Breast epithelium (tissue), 3 donors: ENCODE data around the gene RPS6KA4.

Experiments used
- CTCF ChIP-seq, 3 donors: fragments of 450-650 bp; IDR thresholded peaks; one replicate each; pipeline ENCODE4 v1.5.1; 2016 to 2017; ENCODE audit warnings: antibody characterized with exemption in 3 of 3, mild to moderate bottlenecking in 3 of 3, moderate library complexity in 3 of 3
- POLR2A ChIP-seq: fragments of 450-650 bp; IDR thresholded peaks from one replicate; pipeline ENCODE4 v1.6.1; 2016; ENCODE audit warnings: antibody characterized with exemption, mild to moderate bottlenecking, moderate library complexity
- POLR2AphosphoS5 ChIP-seq, 3 donors: sonication (generic); formaldehyde crosslinking; IDR thresholded peaks; one replicate each; pipeline ENCODE4 v1.6.1; 2017; ENCODE audit warnings: antibody characterized with exemption in 3 of 3

- no peak for TF ChIP-seq CTCF (IDR thresholded peaks at IDR 0.05)
- no peak for TF ChIP-seq POLR2A
- no peak for TF ChIP-seq POLR2AphosphoS5 (IDR thresholded peaks at IDR 0.05)
Measured at GRCh38 chr11:64407221-64407620, 48.3 kb downstream of the RPS6KA4 start.
